ENCODE data around the gene ATXN1. TPM values are rescaled to one million over a fixed set of nuclear protein-coding genes. Genes with fewer than 3 reads are reported as not detected.

ATXN1 gene
- total RNA-seq, 4 donors from 2014 or later, result 38.7 to 78.3 (median 62.6) TPM

DNA sequence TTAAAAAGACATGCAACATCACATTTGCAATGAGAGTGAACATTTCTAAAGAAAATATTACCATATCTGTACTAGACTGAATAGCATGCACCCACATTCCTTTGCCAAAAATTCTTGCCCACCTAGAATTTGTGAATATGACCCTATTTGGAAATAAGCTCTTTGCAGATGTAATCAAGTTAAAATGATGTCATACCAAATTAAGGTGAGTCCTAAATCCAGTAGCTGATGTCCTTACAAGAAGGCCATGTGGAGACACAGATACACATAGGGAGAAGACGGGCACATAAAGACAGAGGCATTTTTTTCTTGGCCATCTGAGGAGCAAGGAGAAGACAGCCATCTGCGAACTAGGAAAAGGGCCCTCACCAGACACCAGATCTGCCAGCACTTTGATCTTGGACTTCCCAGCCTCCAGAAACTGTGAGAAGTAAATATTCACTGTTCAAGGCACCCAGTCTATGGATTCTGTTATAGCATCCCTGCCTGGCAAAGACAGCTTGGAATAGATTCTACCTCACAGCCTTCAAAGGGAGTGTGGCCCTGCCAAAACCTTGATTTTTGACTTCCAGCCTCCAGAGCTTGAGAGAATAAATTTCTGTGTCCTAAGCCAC lies 22.8 kb upstream of the ATXN1 start:
- no peak overlapping the region for H3K4me3 ChIP-seq
- TF ChIP-seq, protein P1, sequence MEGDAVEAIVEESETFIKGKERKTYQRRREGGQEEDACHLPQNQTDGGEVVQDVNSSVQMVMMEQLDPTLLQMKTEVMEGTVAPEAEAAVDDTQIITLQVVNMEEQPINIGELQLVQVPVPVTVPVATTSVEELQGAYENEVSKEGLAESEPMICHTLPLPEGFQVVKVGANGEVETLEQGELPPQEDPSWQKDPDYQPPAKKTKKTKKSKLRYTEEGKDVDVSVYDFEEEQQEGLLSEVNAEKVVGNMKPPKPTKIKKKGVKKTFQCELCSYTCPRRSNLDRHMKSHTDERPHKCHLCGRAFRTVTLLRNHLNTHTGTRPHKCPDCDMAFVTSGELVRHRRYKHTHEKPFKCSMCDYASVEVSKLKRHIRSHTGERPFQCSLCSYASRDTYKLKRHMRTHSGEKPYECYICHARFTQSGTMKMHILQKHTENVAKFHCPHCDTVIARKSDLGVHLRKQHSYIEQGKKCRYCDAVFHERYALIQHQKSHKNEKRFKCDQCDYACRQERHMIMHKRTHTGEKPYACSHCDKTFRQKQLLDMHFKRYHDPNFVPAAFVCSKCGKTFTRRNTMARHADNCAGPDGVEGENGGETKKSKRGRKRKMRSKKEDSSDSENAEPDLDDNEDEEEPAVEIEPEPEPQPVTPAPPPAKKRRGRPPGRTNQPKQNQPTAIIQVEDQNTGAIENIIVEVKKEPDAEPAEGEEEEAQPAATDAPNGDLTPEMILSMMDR (IDR thresholded peaks at IDR 0.05), result no peak
- TF ChIP-seq EP300 (IDR thresholded peaks at IDR 0.05) (no peak), POLR2A (IDR thresholded peaks at IDR 0.05) (no peak), POLR2AphosphoS5 (IDR thresholded peaks at IDR 0.05) (no peak)
- H3K27me3 ChIP-seq, result no peaks in the 10 kb centered on the region
- no peaks in the 10 kb centered on the region for H3K9me3 ChIP-seq
- 80% methylated on average over 2 of the region's 2 CpGs; no CpG with 5 or more reads in 1 of the 2 donors for WGBS, 2 donors (ENCODE audit: low coverage in 1 of 2)
- H3K36me3 ChIP-seq, result no peaks in the 10 kb centered on the region
- H3K4me1 ChIP-seq, result peaks cover 0 to 8% (median 0%) of the 10 kb centered on the region in 3 donors
- ATAC-seq, result no peak
- no peak overlapping the region for H3K27ac ChIP-seq

DNA sequence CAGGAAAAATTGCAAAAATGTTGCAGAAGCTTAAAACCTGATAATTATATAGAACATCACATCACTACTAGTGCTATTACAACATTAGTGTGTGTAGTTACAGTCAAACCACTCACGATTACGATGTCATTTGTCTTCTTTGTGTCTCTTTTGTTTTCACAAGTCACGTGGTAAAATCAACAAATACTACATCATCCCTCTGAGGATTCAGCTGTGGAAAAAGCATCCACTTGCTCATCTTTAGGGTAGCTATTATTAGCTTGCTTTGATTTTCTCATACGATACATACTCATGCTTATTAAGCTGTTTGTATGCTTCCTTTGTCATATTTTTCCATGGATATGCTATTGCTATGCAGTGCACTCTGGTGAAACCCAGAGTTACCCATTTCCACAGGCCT lies 22.2 kb upstream of the ATXN1 start:
- TF ChIP-seq POLR2A (IDR thresholded peaks at IDR 0.05) (no peak), POLR2AphosphoS5 (IDR thresholded peaks at IDR 0.05) (no peak), EP300 (IDR thresholded peaks at IDR 0.05) (no peak)
- TF ChIP-seq, protein P1 (IDR thresholded peaks at IDR 0.05), result no peak
- ATAC-seq, result no peak
- Histone ChIP-seq H3K36me3 (no peaks in the 10 kb centered on the region), H3K4me1 (peaks cover 0 to 8% (median 0%) of the 10 kb centered on the region in 3 donors), H3K27ac (no peak overlapping the region), H3K9me3 (no peaks in the 10 kb centered on the region), H3K4me3 (no peak overlapping the region), H3K27me3 (no peaks in the 10 kb centered on the region)
- WGBS, 2 donors (ENCODE audit: low coverage in 1 of 2), result 23 to 63% methylated on average over 4 of the region's 4 CpGs

DNA sequence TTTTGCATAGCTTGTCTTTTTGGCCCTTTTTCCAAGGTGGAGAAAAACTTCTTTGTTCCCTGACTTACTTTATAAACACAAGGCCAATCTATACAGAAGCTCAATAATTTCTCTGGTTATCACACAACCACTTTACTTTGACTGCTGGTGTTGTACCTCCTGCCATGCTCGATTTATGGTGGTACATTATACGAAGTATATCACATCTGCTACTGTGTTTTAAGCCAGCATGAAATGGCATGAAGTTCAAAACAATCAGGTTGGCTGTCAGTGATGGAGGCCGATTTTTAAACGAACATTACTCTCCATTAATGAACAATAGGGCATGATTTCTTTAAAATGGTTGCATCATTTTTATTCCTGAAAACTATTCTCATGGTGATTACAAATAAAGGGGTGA lies 21.0 kb upstream of the ATXN1 start:
- Histone ChIP-seq H3K9me3 (no peaks in the 10 kb centered on the region), H3K27ac (no peak overlapping the region), H3K4me3 (no peak overlapping the region), H3K27me3 (no peaks in the 10 kb centered on the region), H3K36me3 (no peaks in the 10 kb centered on the region), H3K4me1 (peaks cover 0 to 8% (median 0%) of the 10 kb centered on the region in 3 donors)
- WGBS, 2 donors (ENCODE audit: low coverage in 1 of 2), result 63 to 94% methylated on average over 2 to 4 of the region's 4 CpGs
- no peak for ATAC-seq
- TF ChIP-seq, protein P1 (IDR thresholded peaks at IDR 0.05), result no peak

DNA sequence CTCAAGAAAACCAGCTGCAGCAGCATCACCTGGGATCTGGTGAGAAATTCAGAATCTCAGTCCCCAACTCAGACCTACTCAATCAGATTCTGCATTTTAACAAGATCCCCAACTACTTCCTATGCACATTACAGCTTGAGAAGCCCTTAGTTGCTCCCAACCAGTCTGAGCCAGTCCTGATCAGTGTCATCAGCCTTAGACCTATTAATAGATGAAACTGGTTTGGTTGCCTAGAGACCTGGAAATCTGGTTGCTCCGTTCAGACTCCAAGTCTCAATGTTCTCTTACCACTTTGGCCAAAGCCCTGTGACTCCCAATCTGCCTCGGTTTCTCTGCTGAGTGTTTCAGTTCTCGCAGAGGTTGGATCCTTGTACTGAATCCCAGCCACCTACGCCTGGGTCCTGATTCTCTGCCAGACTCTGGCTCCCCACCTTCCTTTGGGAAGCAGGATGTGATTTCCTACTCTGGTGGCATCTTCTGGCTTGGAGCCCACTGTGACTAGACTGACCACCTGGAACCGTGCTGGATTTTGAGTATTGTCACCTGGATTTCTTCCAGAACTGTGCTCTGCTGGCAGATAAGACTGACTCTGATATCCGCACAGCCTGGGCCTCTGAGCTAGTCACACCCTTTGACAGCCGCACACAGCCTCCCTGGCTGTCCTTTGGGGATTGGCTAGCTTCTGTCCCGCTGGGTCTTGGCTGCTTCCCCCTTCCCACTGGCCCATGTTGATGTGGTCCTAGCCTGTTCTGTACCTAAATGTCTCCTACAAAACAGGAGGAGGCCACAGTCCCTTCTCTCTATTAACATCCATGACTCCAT lies 20.3 kb upstream of the ATXN1 start:
- Histone ChIP-seq H3K9me3 (no peaks in the 10 kb centered on the region), H3K4me1 (peaks cover 0 to 10% (median 0%) of the 10 kb centered on the region in 3 donors), H3K27me3 (no peaks in the 10 kb centered on the region), H3K4me3 (no peak overlapping the region), H3K27ac (no peak overlapping the region), H3K36me3 (no peaks in the 10 kb centered on the region)
- no peak for TF ChIP-seq EP300 (IDR thresholded peaks at IDR 0.05)
- no peak for TF ChIP-seq POLR2AphosphoS5 (IDR thresholded peaks at IDR 0.05)
- TF ChIP-seq POLR2A (IDR thresholded peaks at IDR 0.05), result no peak
- TF ChIP-seq, protein P1 (IDR thresholded peaks at IDR 0.05), result no peak
- no peak for ATAC-seq
- WGBS, 2 donors (ENCODE audit: low coverage in 1 of 2), result 74 to 100% methylated on average over 4 to 8 of the region's 8 CpGs

DNA sequence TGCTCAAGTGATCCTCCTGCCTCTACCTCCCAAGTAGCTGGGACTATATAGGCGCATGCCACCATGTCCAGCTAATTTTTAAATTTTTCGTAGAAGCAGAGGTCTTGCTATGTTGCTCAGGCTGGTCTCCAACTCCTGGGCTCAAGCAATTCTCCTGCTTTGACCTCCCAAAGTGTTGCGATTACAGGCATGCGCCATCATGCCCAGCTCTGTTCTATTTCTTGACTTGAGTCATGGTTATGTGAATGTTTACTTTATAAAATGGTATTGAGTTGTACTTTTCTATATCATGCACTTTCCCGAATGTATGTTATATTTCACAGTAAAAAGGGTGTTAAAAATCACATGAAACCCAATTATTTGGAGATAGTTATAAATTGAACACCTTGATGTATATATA lies 17.3 kb upstream of the ATXN1 start:
- Histone ChIP-seq H3K36me3 (no peaks in the 10 kb centered on the region), H3K9me3 (no peaks in the 10 kb centered on the region), H3K4me3 (no peak overlapping the region), H3K4me1 (peaks cover 0 to 18% (median 0%) of the 10 kb centered on the region in 3 donors), H3K27me3 (no peaks in the 10 kb centered on the region), H3K27ac (no peak overlapping the region)
- 86 to 96% methylated on average over 4 to 5 of the region's 5 CpGs for whole genome bisulfite sequencing, 2 donors (ENCODE audit: low coverage in 1 of 2)
- ATAC-seq, result no peak
- TF ChIP-seq, protein P1 (IDR thresholded peaks at IDR 0.05), result no peak
- TF ChIP-seq POLR2AphosphoS5 (IDR thresholded peaks at IDR 0.05) (no peak), EP300 (IDR thresholded peaks at IDR 0.05) (no peak), POLR2A (IDR thresholded peaks at IDR 0.05) (no peak)

Measured in gastroesophageal sphincter (tissue), 4 donors.